ENCODE data around the gene PRKAG2.

PRKAG2 gene

DNA sequence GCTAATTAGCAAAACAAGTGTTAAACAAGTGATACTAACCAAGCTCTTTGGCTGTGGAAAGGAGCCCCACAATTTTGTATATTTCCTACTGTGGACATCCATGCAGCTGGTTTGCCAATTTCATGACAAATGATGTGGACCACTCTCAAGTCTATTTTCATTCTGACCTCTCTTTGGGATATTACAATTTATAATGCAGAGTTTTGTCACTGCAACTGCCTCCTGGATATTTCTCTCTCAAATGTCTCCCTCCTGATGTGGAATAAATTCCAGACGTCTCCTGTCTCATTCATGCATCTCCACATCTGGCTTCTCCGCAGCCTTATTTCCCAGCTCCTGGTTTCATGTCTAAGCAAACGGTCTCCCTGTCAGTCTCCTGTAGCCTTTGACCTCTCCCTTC, 276.6 kb downstream of the PRKAG2 start:
- no peaks in the 10 kb centered on the region for H3F3A ChIP-seq (ENCODE audit: control insufficient read depth, insufficient read depth)
- no peak overlapping the region for H3K4me3 ChIP-seq (ENCODE audit: low read length)
- no peak overlapping the region for H3K4me2 ChIP-seq (ENCODE audit: low read length)
- no peaks in the 10 kb centered on the region for H3K79me2 ChIP-seq (ENCODE audit: control insufficient read depth, low read length)
- no peaks in the 10 kb centered on the region for H3K9me2 ChIP-seq (replicated peaks; ENCODE audit: control insufficient read depth, low read length)
- H3K27ac ChIP-seq (ENCODE audit: low read depth, low read length) = no peak overlapping the region
- no peaks in the 10 kb centered on the region for H4K20me1 ChIP-seq (ENCODE audit: control insufficient read depth, insufficient read depth, low read depth, low read length)
- H3K36me3 ChIP-seq (ENCODE audit: control insufficient read depth, low read length) = no peaks in the 10 kb centered on the region
- TF ChIP-seq CTCF (IDR thresholded peaks at IDR 0.05; ENCODE audit: low read depth, low read length, poor library complexity, severe bottlenecking) = no peak
- TF ChIP-seq EZH2phosphoT487 (IDR thresholded peaks at IDR 0.05; ENCODE audit: borderline replicate concordance, low read length) = no peak
- 0 out of 2 replicates have a peak, but pooled peaks cover 4% of the 10 kb centered on the region for H3K27me3 ChIP-seq (ENCODE audit: control insufficient read depth, low read length)
- no peaks in the 10 kb centered on the region for H3K4me1 ChIP-seq (ENCODE audit: control insufficient read depth, low read length)
- H3K9me3 ChIP-seq (ENCODE audit: control insufficient read depth, insufficient read depth, low read length) = no peaks in the 10 kb centered on the region

DNA sequence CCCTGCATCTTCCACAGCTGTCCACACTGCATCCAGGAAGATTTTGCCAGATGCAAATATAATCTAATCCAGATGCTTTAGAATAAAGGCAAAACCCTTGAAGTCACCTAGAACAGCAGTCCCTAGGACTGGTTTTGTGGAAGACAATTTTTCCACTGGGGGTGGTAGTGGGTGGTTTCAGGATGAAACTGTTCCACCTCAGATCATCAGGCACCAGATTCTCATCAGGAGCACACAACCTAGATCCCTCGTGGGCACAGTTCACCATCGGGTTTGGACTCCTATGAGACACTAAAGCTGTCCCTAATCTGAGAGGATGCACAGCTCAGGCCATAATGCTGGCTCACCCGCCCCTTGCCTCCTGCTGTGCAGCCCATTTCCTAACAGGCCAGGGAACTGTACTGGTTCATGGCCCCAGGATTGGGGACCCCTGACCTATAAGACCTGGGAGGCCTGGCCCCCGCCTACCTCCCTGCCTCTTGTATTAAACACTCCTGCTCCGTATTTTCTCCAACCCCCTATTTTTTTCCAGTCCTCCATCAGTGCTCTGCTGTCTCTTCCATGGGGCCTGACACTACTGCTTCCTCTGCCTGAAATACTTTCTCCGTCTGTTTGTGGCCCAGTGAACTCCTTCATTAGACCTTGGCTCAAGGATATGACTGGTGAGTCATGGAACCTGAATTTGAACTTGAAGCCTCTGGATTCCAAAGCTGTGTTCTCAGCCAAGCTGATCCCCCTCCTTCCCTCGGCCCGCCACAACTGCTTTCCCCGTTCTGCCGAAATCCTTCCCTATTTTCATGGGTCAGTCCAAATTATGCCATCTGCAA, 277.3 kb downstream of the PRKAG2 start:
- no peaks in the 10 kb centered on the region for H3K79me2 ChIP-seq (ENCODE audit: control insufficient read depth, low read length)
- H3K36me3 ChIP-seq (ENCODE audit: control insufficient read depth, low read length) = no peaks in the 10 kb centered on the region
- no peak overlapping the region for H3K4me3 ChIP-seq (ENCODE audit: low read length)
- no peaks in the 10 kb centered on the region for H3K4me1 ChIP-seq (ENCODE audit: control insufficient read depth, low read length)
- TF ChIP-seq CTCF (IDR thresholded peaks at IDR 0.05; ENCODE audit: low read depth, low read length, poor library complexity, severe bottlenecking) (no peak), EZH2phosphoT487 (IDR thresholded peaks at IDR 0.05; ENCODE audit: borderline replicate concordance, low read length) (no peak)
- H3K9me3 ChIP-seq (ENCODE audit: control insufficient read depth, insufficient read depth, low read length) = no peaks in the 10 kb centered on the region
- no peak overlapping the region for H3K27ac ChIP-seq (ENCODE audit: low read depth, low read length)
- 0 out of 2 replicates have a peak, but pooled peaks cover 4% of the 10 kb centered on the region for H3K27me3 ChIP-seq (ENCODE audit: control insufficient read depth, low read length)
- no peak overlapping the region for H3K4me2 ChIP-seq (ENCODE audit: low read length)
- H3K9me2 ChIP-seq (replicated peaks; ENCODE audit: control insufficient read depth, low read length) = no peaks in the 10 kb centered on the region
- no peaks in the 10 kb centered on the region for H3F3A ChIP-seq (ENCODE audit: control insufficient read depth, insufficient read depth)
- no peaks in the 10 kb centered on the region for H4K20me1 ChIP-seq (ENCODE audit: control insufficient read depth, insufficient read depth, low read depth, low read length)

GRCh38 chr7:151597541-151598444, 279.1 kb downstream of the PRKAG2 start:
- Histone ChIP-seq H3K9me3 (ENCODE audit: control insufficient read depth, insufficient read depth, low read length) (no peaks in the 10 kb centered on the region), H3K4me1 (ENCODE audit: control insufficient read depth, low read length) (no peaks in the 10 kb centered on the region), H3K4me2 (ENCODE audit: low read length) (no peak overlapping the region), H3K27me3 (ENCODE audit: control insufficient read depth, low read length) (0 out of 2 replicates have a peak, but pooled peaks cover 4% of the 10 kb centered on the region), H3K27ac (ENCODE audit: low read depth, low read length) (no peak overlapping the region), H4K20me1 (ENCODE audit: control insufficient read depth, insufficient read depth, low read depth, low read length) (no peaks in the 10 kb centered on the region), H3K36me3 (ENCODE audit: control insufficient read depth, low read length) (no peaks in the 10 kb centered on the region), H3F3A (ENCODE audit: control insufficient read depth, insufficient read depth) (no peaks in the 10 kb centered on the region), H3K79me2 (ENCODE audit: control insufficient read depth, low read length) (no peaks in the 10 kb centered on the region), H3K9me2 (replicated peaks; ENCODE audit: control insufficient read depth, low read length) (no peaks in the 10 kb centered on the region), H3K4me3 (ENCODE audit: low read length) (no peak overlapping the region)
- no peak for TF ChIP-seq EZH2phosphoT487 (IDR thresholded peaks at IDR 0.05; ENCODE audit: borderline replicate concordance, low read length)
- no peak for TF ChIP-seq CTCF (IDR thresholded peaks at IDR 0.05; ENCODE audit: low read depth, low read length, poor library complexity, severe bottlenecking)

Data from DOHH2 (cell line).